ENCODE results near the gene CHRDL2.

DNA sequence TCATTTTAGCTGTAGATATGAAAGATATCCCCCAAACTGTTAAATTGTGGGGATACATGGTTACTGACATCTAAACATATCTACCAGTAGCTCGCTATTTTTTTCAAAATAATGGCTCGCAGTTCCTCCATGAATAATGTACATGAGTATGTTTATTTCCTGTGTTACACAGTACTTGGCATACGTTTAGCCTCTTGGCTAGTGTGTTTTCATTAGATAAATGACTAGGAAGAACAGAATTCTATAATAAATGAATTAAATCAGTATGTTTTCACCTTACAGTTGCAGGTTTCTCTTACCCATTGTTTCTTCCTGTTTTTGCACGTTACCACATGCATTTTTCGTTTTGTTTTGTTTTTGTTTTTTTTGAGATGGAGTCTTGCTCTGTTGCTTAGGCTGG lies 39.2 kb upstream of the CHRDL2 start:
- no peak for TF ChIP-seq EZH2 (optimal IDR thresholded peaks at IDR 0.05; ENCODE audit: low read depth, low read length)
- TF ChIP-seq, protein P1, sequence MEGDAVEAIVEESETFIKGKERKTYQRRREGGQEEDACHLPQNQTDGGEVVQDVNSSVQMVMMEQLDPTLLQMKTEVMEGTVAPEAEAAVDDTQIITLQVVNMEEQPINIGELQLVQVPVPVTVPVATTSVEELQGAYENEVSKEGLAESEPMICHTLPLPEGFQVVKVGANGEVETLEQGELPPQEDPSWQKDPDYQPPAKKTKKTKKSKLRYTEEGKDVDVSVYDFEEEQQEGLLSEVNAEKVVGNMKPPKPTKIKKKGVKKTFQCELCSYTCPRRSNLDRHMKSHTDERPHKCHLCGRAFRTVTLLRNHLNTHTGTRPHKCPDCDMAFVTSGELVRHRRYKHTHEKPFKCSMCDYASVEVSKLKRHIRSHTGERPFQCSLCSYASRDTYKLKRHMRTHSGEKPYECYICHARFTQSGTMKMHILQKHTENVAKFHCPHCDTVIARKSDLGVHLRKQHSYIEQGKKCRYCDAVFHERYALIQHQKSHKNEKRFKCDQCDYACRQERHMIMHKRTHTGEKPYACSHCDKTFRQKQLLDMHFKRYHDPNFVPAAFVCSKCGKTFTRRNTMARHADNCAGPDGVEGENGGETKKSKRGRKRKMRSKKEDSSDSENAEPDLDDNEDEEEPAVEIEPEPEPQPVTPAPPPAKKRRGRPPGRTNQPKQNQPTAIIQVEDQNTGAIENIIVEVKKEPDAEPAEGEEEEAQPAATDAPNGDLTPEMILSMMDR (IDR thresholded peaks at IDR 0.05; ENCODE audit: low read length) = no peak

All from MM.1S (cell line).